ENCODE results near the gene ALG5.
A peak's percentile ranks its signal among the peaks of the same experiment; 100 is the strongest.

The ALG5 gene

GRCh38 chr13:36975172-36975571, 24.0 kb downstream of the ALG5 start:
- POLR2A ChIA-PET = no interaction called here
- no peak overlapping the region for H3K4me3 ChIP-seq (ENCODE audit: low read depth, low read length)
- TF ChIP-seq, protein P1, sequence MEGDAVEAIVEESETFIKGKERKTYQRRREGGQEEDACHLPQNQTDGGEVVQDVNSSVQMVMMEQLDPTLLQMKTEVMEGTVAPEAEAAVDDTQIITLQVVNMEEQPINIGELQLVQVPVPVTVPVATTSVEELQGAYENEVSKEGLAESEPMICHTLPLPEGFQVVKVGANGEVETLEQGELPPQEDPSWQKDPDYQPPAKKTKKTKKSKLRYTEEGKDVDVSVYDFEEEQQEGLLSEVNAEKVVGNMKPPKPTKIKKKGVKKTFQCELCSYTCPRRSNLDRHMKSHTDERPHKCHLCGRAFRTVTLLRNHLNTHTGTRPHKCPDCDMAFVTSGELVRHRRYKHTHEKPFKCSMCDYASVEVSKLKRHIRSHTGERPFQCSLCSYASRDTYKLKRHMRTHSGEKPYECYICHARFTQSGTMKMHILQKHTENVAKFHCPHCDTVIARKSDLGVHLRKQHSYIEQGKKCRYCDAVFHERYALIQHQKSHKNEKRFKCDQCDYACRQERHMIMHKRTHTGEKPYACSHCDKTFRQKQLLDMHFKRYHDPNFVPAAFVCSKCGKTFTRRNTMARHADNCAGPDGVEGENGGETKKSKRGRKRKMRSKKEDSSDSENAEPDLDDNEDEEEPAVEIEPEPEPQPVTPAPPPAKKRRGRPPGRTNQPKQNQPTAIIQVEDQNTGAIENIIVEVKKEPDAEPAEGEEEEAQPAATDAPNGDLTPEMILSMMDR (IDR thresholded peaks at IDR 0.05; ENCODE audit: insufficient read depth, low read length, missing control alignments) = no peak
- DNase-seq (ENCODE audit: low read depth, low spot score) = no peak
- CTCF ChIA-PET = interaction anchor here (1.5 kb wide), 1 partner anchor 117 kb away, joined by 6 read pairs; no protein-coding TSS in a partner anchor

DNA sequence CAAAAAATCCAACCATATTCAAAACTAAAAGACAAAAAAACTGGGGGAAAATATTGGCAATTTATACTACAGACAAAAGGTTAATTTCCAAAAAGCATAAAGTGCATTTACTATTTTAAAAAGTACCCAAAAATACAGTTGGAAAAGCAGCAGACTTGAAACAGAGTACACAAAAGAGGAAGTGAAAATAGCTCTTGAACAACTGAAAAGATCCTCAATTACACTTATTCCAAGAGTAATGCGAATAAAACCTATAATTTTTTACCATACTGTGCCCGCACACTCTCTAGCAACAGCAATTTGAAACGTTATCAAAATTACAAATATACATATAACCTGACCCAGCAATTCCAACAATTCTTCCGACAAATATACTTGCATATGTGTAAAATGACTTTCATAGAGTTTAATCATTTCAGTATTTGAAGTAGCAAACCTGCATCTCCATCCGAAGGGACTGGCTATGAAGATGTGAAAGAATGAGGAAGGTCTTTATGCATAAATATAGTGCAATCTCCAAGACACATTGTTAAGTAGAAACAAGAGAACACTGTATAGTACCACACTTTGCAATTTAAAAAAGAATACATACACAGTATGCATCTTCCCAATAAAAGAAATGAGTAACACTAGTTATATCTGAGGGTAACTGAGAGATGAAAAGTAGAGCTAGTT, 25.4 kb downstream of the ALG5 start:
- no peak overlapping the region for H3K4me3 ChIP-seq (ENCODE audit: low read depth, low read length)
- no peak for DNase-seq (ENCODE audit: low read depth, low spot score)
- TF ChIP-seq, protein P1 (IDR thresholded peaks at IDR 0.05; ENCODE audit: insufficient read depth, low read length, missing control alignments) = no peak
- ChIA-PET POLR2A (no interaction called here), CTCF (interaction anchor here (0.8 to 1.9 kb wide), 6 partner anchors 8 to 521 kb away, joined by 3 to 8 read pairs (median 5); no protein-coding TSS in a partner anchor)

DNA sequence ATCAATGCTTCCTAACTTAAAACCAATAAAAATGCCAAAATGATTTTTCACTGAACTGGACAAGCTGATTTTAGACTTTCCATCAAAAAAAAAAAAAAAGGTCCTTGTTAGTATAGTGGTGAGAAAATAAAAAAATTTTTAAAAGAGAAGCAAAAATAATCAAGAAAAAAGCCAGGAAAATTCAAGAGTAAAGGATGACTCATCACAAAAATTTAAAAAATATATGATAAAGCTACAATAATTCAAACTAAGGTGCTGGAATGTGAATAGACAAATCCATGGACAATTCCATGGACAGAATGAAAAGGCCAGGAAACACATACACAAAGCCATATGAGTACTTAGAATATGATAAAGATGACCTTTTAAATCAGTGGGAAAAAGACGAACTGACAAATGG, 26.1 kb downstream of the ALG5 start:
- H3K4me3 ChIP-seq (ENCODE audit: low read depth, low read length) = no peak overlapping the region
- ChIA-PET CTCF (interaction anchor here (1.1 to 1.9 kb wide), 4 partner anchors 8 to 115 kb away, joined by 3 to 8 read pairs (median 5); no protein-coding TSS in a partner anchor), POLR2A (no interaction called here)
- no peak for DNase-seq (ENCODE audit: low read depth, low spot score)
- TF ChIP-seq, protein P1 (IDR thresholded peaks at IDR 0.05; ENCODE audit: insufficient read depth, low read length, missing control alignments) = no peak

GRCh38 chr13:36966404-36966803, 32.7 kb downstream of the ALG5 start:
- DNase-seq (ENCODE audit: low read depth, low spot score) = no peak
- TF ChIP-seq, protein P1 (IDR thresholded peaks at IDR 0.05; ENCODE audit: insufficient read depth, low read length, missing control alignments) = no peak
- ChIA-PET POLR2A (no interaction called here), CTCF (interaction anchor here (1.4 to 6.6 kb wide), 3 partner anchors 15 to 115 kb away, joined by 4 to 50 read pairs (median 10); no protein-coding TSS in a partner anchor)
- H3K4me3 ChIP-seq (ENCODE audit: low read depth, low read length) = no peak overlapping the region

DNA sequence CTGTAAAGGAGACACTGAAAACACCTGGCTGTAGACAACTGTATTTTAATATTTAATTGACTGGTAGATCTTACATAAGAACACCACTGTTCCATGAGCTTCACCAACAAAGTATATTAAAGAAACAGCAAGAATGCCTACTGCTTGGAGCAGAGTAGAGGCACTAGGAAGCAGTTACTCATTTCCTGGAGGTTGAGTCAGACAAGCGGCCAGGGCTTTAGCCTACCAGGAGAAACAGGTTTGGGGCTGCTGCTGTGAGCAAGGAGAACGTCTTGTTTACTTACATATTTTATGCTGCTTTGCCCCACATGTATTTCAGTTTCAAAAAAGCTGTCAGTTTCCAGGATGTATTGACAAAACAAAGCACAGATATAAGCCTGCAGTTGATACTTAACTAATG, 33.4 kb downstream of the ALG5 start:
- CTCF ChIA-PET = interaction anchor here (0.7 to 6.6 kb wide), 3 partner anchors 12 to 107 kb away, joined by 3 to 50 read pairs (median 10); no protein-coding TSS in a partner anchor
- POLR2A ChIA-PET = no interaction called here
- peak; percentile 41 for DNase-seq (ENCODE audit: low read depth, low spot score)
- no peak overlapping the region for H3K4me3 ChIP-seq (ENCODE audit: low read depth, low read length)
- TF ChIP-seq, protein P1 (IDR thresholded peaks at IDR 0.05; ENCODE audit: insufficient read depth, low read length, missing control alignments) = no peak

DNA sequence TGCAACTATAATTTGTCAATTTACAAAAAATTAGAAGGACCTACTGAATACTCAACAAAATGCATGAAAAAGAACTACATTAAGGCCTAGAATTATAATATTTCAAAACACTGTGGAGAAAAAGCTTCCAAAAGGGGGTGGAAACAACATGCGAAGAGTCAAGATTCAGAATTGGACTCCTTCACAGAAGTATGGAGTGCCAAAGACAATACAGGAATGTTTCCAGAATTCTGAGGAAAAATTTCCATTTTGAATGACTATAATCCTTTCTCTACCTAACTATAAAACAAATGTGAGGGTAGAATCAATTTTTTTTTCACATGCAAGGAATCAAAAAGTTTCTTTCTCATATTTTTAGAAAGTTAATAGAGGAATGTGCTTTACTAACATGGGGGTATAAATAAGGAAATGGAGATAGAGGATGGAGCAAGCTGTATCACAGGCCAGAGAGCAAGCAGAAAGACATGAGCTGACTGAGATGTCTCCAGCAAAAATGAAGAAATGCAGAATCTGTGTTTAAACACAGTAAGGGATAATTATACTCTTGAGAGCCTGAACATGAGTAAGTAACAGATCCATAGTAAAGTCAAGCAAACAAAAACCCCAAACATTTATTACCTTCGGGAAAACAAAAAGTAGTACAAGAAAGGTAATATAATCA, 39.6 kb downstream of the ALG5 start:
- DNase-seq (ENCODE audit: low read depth, low spot score) = no peak
- POLR2A ChIA-PET = no interaction called here
- CTCF ChIA-PET = interaction anchor here (1.0 to 2.2 kb wide), 4 partner anchors 10 to 102 kb away, joined by 3 to 8 read pairs (median 4); no protein-coding TSS in a partner anchor
- TF ChIP-seq, protein P1 (IDR thresholded peaks at IDR 0.05; ENCODE audit: insufficient read depth, low read length, missing control alignments) = no peak
- no peak overlapping the region for H3K4me3 ChIP-seq (ENCODE audit: low read depth, low read length)
